DOHH2 (cell line): ENCODE results near the gene KIF26B.

Source experiments
- EZH2phosphoT487 ChIP-seq: fragments of 200-600 bp; sonication (generic); IDR thresholded peaks from 2 replicates; pipeline ENCODE4 v1.6.1; 2017; ENCODE audit warnings: borderline replicate concordance, mild to moderate bottlenecking, antibody characterized with exemption, low read length, moderate library complexity, mixed read lengths
- TF ChIP-seq, protein P1 (sequence below): fragments of 200-600 bp; sonication (generic); IDR thresholded peaks from one replicate; pipeline ENCODE4 v1.5.1; 2014; ENCODE audit warnings: antibody characterized with exemption, mild to moderate bottlenecking, low read depth, low read length; ENCODE audit not compliant: poor library complexity, severe bottlenecking

DNA sequence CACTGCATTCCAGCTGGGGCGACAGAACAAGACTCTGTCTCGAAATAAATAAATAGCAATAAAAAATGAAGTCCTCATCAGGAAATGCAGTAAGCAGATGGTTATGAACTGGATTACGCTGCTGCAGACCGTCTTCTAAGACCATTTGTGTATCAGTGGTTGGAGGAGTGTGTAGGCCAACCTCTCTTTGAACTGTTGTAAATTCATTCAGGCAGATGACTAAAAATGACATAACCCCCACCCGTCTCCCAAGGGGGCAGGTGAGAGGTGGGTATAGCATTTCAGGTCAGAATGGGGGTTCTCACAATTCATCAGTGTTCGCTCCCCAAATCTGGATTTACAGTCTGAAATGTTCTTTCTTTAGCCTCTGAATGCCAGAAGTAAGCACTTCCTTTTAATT is 177.3 kb downstream of the KIF26B start:
- TF ChIP-seq, protein P1, sequence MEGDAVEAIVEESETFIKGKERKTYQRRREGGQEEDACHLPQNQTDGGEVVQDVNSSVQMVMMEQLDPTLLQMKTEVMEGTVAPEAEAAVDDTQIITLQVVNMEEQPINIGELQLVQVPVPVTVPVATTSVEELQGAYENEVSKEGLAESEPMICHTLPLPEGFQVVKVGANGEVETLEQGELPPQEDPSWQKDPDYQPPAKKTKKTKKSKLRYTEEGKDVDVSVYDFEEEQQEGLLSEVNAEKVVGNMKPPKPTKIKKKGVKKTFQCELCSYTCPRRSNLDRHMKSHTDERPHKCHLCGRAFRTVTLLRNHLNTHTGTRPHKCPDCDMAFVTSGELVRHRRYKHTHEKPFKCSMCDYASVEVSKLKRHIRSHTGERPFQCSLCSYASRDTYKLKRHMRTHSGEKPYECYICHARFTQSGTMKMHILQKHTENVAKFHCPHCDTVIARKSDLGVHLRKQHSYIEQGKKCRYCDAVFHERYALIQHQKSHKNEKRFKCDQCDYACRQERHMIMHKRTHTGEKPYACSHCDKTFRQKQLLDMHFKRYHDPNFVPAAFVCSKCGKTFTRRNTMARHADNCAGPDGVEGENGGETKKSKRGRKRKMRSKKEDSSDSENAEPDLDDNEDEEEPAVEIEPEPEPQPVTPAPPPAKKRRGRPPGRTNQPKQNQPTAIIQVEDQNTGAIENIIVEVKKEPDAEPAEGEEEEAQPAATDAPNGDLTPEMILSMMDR, result no peak
- TF ChIP-seq EZH2phosphoT487, result no peak
